NCI-H510A (cell line): ENCODE data around the gene EDIL3.

ENCODE experiments used
- DNase-seq: peaks from one replicate; lab custom pipeline; 2025; lab: John Stamatoyannopoulos, UW

The EDIL3 gene

DNA sequence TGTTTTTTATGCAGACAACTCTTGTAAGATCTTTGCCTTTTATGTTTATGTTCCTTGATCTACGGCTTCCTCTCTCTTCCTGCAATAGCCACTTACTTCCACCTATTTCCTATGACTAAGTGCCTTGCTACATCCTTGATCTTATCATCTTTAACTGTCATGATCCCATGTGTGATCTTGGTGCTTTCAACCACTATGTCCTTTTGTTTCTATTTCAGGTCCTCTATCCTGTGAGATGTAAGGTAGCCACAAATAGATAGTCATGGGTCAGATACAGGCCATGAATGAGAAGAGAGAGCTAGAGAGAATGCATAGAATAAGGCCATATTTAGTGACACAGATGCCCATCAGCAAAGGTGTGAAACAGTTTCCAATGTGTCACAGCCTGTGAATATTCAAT is 420.4 kb downstream of the EDIL3 start:
- DNase-seq: no peak

GRCh38 chr5:83957188-83957587 is 427.5 kb downstream of the EDIL3 start:
- DNase-seq: peak; percentile 16

GRCh38 chr5:83956386-83956785 is 428.3 kb downstream of the EDIL3 start:
- no peak for DNase-seq

DNA sequence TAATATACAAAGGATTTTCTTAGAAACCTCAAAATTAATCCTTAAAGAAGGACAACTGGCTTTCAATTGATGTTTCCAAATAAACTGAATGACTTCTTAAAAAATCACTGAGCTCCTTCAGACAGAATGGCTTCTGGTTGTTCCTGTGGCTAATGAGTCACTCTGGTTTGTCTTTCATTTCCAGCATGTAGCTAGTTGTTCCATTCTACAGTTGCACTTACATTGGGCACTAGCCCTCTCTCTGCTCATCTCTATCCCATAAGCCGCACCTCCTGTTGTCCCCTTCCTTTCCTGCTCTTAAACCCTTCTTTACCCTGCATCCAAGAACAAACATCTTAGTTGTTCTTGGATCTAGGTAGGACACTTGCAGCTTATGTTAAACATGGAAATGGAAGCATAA is 428.8 kb downstream of the EDIL3 start:
- no peak for DNase-seq

DNA sequence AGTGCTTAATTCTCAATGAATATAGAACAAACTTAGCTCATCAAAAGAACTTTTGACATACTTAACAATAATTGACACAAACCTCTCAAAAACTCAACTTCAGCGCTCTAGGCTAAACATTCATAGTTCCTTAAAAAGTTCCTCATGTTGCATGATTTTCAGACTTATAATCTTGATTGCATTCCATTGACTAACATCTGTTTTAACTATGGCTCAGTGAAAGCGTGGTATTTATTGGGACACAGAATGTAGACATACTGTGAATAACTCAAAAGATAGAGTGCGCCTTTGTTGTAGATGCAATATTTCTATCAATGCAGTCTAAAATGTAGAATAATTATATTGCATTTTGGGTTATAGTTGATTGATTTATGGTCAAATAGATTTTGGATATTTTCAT is 436.9 kb downstream of the EDIL3 start:
- no peak for DNase-seq

- DNase-seq: no peak
Measured at GRCh38 chr5:83946516-83946915, 438.2 kb downstream of the EDIL3 start.

- DNase-seq: no peak
Measured at GRCh38 chr5:83942155-83942554, 442.5 kb downstream of the EDIL3 start.

DNA sequence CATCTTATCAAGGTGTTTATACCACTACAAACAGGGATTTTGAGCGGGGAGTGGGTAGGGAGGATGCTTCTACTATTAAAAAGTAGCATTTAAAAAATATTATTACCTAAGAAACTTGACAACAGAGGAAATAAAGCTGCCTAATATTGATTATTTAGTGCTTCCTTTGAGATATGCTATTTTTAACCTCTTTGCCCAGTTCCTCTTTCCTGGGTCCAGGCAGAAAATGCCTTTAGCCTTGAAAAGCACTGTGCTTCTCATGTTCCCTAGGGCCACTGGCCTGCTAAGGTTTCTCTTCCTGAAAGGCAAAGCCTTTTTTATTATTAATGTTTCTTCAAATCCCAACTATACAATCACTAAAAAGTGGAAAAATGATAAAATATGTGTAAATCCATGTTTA is 446.8 kb downstream of the EDIL3 start:
- no peak for DNase-seq

GRCh38 chr5:83931969-83932368 is 452.7 kb downstream of the EDIL3 start:
- peak; percentile 47 for DNase-seq

DNA sequence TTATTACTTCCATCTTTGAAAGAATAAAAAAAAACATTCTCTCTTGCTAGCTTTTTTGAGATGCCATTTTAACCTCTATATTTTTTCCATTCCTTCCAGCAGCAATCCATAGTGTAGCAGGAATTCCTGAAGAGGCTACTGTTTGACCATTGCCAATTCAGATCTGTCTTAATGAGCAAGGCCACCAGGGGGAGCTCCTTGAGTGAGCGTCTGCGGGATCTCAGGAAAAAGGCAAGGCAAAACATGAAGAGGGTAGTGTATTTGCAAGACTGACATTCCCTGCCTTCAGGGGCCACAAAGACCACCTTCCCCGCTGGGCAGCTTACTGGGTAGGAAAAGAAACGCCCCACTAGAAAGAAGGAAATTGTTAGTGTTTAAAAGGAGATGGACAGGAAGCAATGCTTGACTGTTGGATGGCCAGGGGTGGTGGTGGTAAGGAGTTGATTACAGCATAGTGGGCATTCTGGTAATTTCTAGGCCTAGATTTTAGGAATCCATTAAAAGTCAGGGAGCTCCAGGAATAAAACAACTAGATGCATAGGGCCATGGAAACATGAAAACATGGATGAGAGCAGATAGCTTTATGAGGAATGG is 457.4 kb downstream of the EDIL3 start:
- DNase-seq: no peak

- no peak for DNase-seq
Measured at GRCh38 chr5:83925955-83926337, 458.7 kb downstream of the EDIL3 start.

GRCh38 chr5:83925321-83925954 is 459.2 kb downstream of the EDIL3 start:
- DNase-seq: no peak

DNA sequence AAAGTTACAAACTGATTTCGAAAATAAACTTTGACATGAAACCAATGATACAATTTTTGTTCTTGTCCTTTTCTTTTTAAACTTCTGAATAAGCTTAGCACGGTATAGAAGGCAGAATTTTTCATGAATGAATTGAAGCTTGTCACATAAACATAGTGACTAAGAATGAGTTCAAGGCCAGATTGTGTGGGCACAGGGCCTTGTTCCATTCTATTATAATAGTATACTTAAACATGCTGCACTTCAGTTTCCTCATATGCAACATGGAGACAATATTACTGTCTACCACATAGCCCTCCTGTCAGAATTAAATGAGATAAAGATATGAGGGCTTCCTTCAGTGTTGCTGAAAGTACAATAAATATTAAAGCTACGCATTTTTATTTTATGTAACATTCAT is 459.8 kb downstream of the EDIL3 start:
- no peak for DNase-seq

GRCh38 chr5:83924171-83924570 is 460.5 kb downstream of the EDIL3 start:
- no peak for DNase-seq

GRCh38 chr5:83922699-83923098 is 462.0 kb downstream of the EDIL3 start:
- DNase-seq: no peak

DNA sequence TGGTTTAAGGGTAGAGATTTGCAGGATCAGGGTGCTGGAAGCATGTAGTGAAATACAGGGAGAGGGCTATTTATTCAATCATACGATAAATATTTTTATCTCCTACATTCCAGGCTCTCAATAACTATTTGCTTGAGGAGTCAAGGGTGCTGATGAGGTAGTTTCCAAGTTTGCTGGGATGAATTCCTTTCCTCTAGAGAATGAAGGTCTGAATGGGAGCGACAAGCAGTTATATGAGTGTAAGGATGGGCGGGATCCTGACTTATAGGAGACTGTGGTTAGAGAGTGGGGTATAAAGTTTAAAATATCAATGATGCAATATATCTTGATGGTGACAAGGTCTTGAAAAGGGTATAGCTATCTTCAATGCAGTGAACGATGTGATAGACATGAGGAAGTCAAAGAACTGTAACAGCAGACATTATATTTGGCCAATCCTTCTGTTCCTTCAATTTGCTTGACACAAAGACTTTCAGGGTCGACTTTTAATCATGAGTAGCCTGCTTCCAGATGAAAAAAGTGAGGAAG is 462.9 kb downstream of the EDIL3 start:
- no peak for DNase-seq

GRCh38 chr5:83919071-83920041 is 465.3 kb downstream of the EDIL3 start:
- DNase-seq: no peak

- DNase-seq: no peak
Measured at GRCh38 chr5:83917261-83917908, 467.3 kb downstream of the EDIL3 start.

DNA sequence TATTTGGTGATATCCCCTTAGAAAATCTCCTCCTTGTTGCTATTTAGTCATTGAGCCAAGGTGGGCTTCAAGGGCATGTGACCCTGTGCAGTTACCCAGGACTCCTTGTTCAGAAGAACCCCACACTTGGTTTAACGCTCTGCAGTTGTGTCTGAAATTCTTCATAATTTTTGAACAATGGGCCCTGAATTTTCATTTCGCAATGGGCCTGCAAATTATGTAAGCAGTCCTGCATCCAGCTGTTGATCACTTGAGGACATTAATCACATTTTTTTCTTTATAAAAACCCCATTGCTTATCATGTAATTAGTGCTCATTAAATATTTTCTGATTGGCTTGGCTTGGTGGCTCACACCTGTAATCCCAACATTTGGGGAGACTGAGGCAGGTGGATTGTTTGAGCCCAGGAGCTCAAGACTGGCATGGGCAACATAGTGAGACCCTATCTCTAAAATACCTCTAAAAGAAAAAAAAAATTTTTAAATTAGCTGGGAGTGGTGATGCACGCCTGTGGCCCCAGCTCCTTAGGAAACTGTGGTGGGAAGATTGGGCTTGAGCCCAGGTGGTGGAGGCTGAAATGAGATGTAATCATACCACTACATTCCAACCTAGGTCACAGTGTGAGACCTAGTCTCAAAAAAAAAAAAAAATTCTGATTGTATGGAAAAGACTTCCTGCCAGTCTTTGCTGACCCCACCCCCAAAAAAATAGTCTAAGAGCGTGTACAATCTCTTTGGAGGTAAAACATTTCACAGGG is 469.8 kb downstream of the EDIL3 start:
- DNase-seq: no peak

GRCh38 chr5:83914199-83914598 is 470.5 kb downstream of the EDIL3 start:
- DNase-seq: no peak

DNA sequence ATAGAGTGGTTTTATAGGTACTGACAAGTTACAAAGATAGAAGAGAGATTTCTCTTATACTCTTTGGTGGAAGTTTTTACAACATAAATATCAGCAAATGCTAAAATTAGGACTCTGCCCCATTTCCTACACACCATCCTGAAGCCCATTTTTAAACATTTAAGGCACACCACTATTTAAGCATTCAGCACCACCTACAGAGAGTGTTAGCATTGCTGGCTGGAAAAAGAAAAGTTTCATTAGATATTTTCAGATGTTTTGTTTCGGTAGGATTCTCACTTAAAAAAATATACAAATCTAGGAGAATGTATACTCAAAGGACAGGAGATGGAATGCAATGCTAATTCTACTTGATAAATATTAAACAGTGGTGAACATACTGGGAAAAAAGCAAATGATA is 471.1 kb downstream of the EDIL3 start:
- DNase-seq: no peak
